ENCODE results near the gene ABCC3.

The ABCC3 gene

GRCh38 chr17:50651661-50652060 lies 17.0 kb downstream of the ABCC3 start:
- ATAC-seq (replicated peaks) = no peak
- H3K4me1 Mint-ChIP-seq (ENCODE audit: low read depth in 2 of 2) = no peaks in the 10 kb centered on the region
- no peak overlapping the region for H3K4me3 Mint-ChIP-seq
- no peak for DNase-seq
- H3K9me3 Mint-ChIP-seq = no peaks in the 10 kb centered on the region
- no peaks in the 10 kb centered on the region for H3K36me3 Mint-ChIP-seq (ENCODE audit: insufficient read depth)
- peaks cover 11 to 15% of the 10 kb centered on the region in 2 donors for H3K27me3 Mint-ChIP-seq
- no peak overlapping the region for H3K27ac Mint-ChIP-seq

GRCh38 chr17:50653738-50654137 lies 19.1 kb downstream of the ABCC3 start:
- ATAC-seq (replicated peaks) = no peak
- no peaks in the 10 kb centered on the region for H3K4me1 Mint-ChIP-seq (ENCODE audit: low read depth in 2 of 2)
- H3K27me3 Mint-ChIP-seq = peaks cover 4 to 19% of the 10 kb centered on the region in 2 donors
- no peak overlapping the region for H3K27ac Mint-ChIP-seq
- DNase-seq = no peak
- no peaks in the 10 kb centered on the region for H3K36me3 Mint-ChIP-seq (ENCODE audit: insufficient read depth)
- H3K9me3 Mint-ChIP-seq = no peaks in the 10 kb centered on the region
- no peak overlapping the region for H3K4me3 Mint-ChIP-seq

- no peak for ATAC-seq (replicated peaks)
- no peaks in the 10 kb centered on the region for H3K9me3 Mint-ChIP-seq
- no peak overlapping the region for H3K27ac Mint-ChIP-seq
- H3K27me3 Mint-ChIP-seq = peaks cover 11 to 36% of the 10 kb centered on the region in 2 donors
- H3K4me3 Mint-ChIP-seq = no peak overlapping the region
- H3K4me1 Mint-ChIP-seq (ENCODE audit: low read depth in 2 of 2) = peaks cover 0 to under 1% of the 10 kb centered on the region in 2 donors
- no peak for DNase-seq
- no peaks in the 10 kb centered on the region for H3K36me3 Mint-ChIP-seq (ENCODE audit: insufficient read depth)
These were observed 21.8 kb downstream of the ABCC3 start for GRCh38 chr17:50656509-50656908.

- H3K9me3 Mint-ChIP-seq = no peaks in the 10 kb centered on the region
- peaks cover 17 to 36% of the 10 kb centered on the region in 2 donors for H3K27me3 Mint-ChIP-seq
- DNase-seq = no peak
- H3K4me3 Mint-ChIP-seq = no peak overlapping the region
- H3K27ac Mint-ChIP-seq = no peak overlapping the region
- peaks cover 3% of the 10 kb centered on the region in 2 donors for H3K4me1 Mint-ChIP-seq (ENCODE audit: low read depth in 2 of 2)
- H3K36me3 Mint-ChIP-seq (ENCODE audit: insufficient read depth) = no peaks in the 10 kb centered on the region
- ATAC-seq (replicated peaks) = no peak
These were observed 22.4 kb downstream of the ABCC3 start for GRCh38 chr17:50657054-50657453.

GRCh38 chr17:50657627-50658026 lies 22.9 kb downstream of the ABCC3 start:
- Mint-ChIP-seq H3K27me3 (peaks cover 17 to 36% of the 10 kb centered on the region in 2 donors), H3K4me3 (no peak overlapping the region), H3K36me3 (ENCODE audit: insufficient read depth) (no peaks in the 10 kb centered on the region), H3K4me1 (ENCODE audit: low read depth in 2 of 2) (peaks cover 3% of the 10 kb centered on the region in 2 donors), H3K9me3 (no peaks in the 10 kb centered on the region), H3K27ac (no peak overlapping the region)
- no peak for DNase-seq
- no peak for ATAC-seq (replicated peaks)

GRCh38 chr17:50658616-50659015 lies 23.9 kb downstream of the ABCC3 start:
- DNase-seq (no peak), ATAC-seq (replicated peaks) (no peak)
- H3K4me1 Mint-ChIP-seq (ENCODE audit: low read depth in 2 of 2) = peaks cover 3% of the 10 kb centered on the region in 2 donors
- no peaks in the 10 kb centered on the region for H3K9me3 Mint-ChIP-seq
- H3K27ac Mint-ChIP-seq = no peak overlapping the region
- no peaks in the 10 kb centered on the region for H3K36me3 Mint-ChIP-seq (ENCODE audit: insufficient read depth)
- peaks cover 17 to 36% of the 10 kb centered on the region in 2 donors for H3K27me3 Mint-ChIP-seq
- H3K4me3 Mint-ChIP-seq = no peak overlapping the region

GRCh38 chr17:50659179-50659578 lies 24.5 kb downstream of the ABCC3 start:
- Mint-ChIP-seq H3K4me3 (no peak overlapping the region), H3K27ac (no peak overlapping the region), H3K4me1 (ENCODE audit: low read depth in 2 of 2) (peaks cover 3% of the 10 kb centered on the region in 2 donors), H3K9me3 (no peaks in the 10 kb centered on the region), H3K27me3 (peaks cover 17 to 36% of the 10 kb centered on the region in 2 donors), H3K36me3 (ENCODE audit: insufficient read depth) (no peaks in the 10 kb centered on the region)
- DNase-seq (no peak), ATAC-seq (replicated peaks) (no peak)

GRCh38 chr17:50660042-50660886 lies 25.6 kb downstream of the ABCC3 start:
- Mint-ChIP-seq H3K9me3 (no peaks in the 10 kb centered on the region), H3K4me3 (no peak overlapping the region), H3K36me3 (ENCODE audit: insufficient read depth) (no peaks in the 10 kb centered on the region), H3K27me3 (peaks cover 17 to 36% of the 10 kb centered on the region in 2 donors), H3K4me1 (ENCODE audit: low read depth in 2 of 2) (peaks cover 3% of the 10 kb centered on the region in 2 donors), H3K27ac (no peak overlapping the region)
- DNase-seq = no peak
- no peak for ATAC-seq (replicated peaks)

GRCh38 chr17:50660887-50661345 lies 26.2 kb downstream of the ABCC3 start:
- Mint-ChIP-seq H3K9me3 (no peaks in the 10 kb centered on the region), H3K27ac (no peak overlapping the region), H3K27me3 (peaks cover 17 to 36% of the 10 kb centered on the region in 2 donors), H3K4me3 (no peak overlapping the region), H3K4me1 (ENCODE audit: low read depth in 2 of 2) (peaks cover 3% of the 10 kb centered on the region in 2 donors), H3K36me3 (ENCODE audit: insufficient read depth) (no peaks in the 10 kb centered on the region)
- ATAC-seq (replicated peaks) (no peak), DNase-seq (no peak)

- ATAC-seq (replicated peaks) (no peak), DNase-seq (no peak)
- H3K4me3 Mint-ChIP-seq = no peak overlapping the region
- no peaks in the 10 kb centered on the region for H3K9me3 Mint-ChIP-seq
- H3K4me1 Mint-ChIP-seq (ENCODE audit: low read depth in 2 of 2) = peaks cover 3% of the 10 kb centered on the region in 2 donors
- no peaks in the 10 kb centered on the region for H3K36me3 Mint-ChIP-seq (ENCODE audit: insufficient read depth)
- peaks cover 17 to 36% of the 10 kb centered on the region in 2 donors for H3K27me3 Mint-ChIP-seq
- peak overlapping the region in 1 of 2 donors; percentile 41 for H3K27ac Mint-ChIP-seq
These were observed 26.7 kb downstream of the ABCC3 start for GRCh38 chr17:50661348-50661747.

GRCh38 chr17:50661795-50662391 lies 27.2 kb downstream of the ABCC3 start:
- Mint-ChIP-seq H3K4me3 (no peak overlapping the region), H3K9me3 (no peaks in the 10 kb centered on the region), H3K27me3 (peaks cover 17 to 35% of the 10 kb centered on the region in 2 donors), H3K36me3 (ENCODE audit: insufficient read depth) (no peaks in the 10 kb centered on the region), H3K27ac (peak overlapping the region in 1 of 2 donors; percentile 41), H3K4me1 (ENCODE audit: low read depth in 2 of 2) (peaks cover 3% of the 10 kb centered on the region in 2 donors)
- DNase-seq (no peak), ATAC-seq (replicated peaks) (no peak)

- DNase-seq = no peak
These were observed 28.0 kb downstream of the ABCC3 start for GRCh38 chr17:50662632-50663225.

GRCh38 chr17:50663812-50664374 lies 29.2 kb downstream of the ABCC3 start:
- H3K4me3 Mint-ChIP-seq = no peak overlapping the region
- no peak for DNase-seq
- peaks cover 13 to 15% of the 10 kb centered on the region in 2 donors for H3K27me3 Mint-ChIP-seq
- peaks cover 3% of the 10 kb centered on the region in 2 donors for H3K4me1 Mint-ChIP-seq (ENCODE audit: low read depth in 2 of 2)
- no peak overlapping the region for H3K27ac Mint-ChIP-seq
- no peaks in the 10 kb centered on the region for H3K36me3 Mint-ChIP-seq (ENCODE audit: insufficient read depth)
- no peaks in the 10 kb centered on the region for H3K9me3 Mint-ChIP-seq
- no peak for ATAC-seq (replicated peaks)

More at GRCh38 chr17:50662632-50663225, 28.0 kb downstream of the ABCC3 start:
- no peaks in the 10 kb centered on the region for H3K9me3 Mint-ChIP-seq
- no peaks in the 10 kb centered on the region for H3K36me3 Mint-ChIP-seq (ENCODE audit: insufficient read depth)
- peaks cover 3% of the 10 kb centered on the region in 2 donors for H3K4me1 Mint-ChIP-seq (ENCODE audit: low read depth in 2 of 2)
- ATAC-seq (replicated peaks) = no peak
- no peak overlapping the region for H3K4me3 Mint-ChIP-seq
- peaks cover 17 to 27% of the 10 kb centered on the region in 2 donors for H3K27me3 Mint-ChIP-seq
- H3K27ac Mint-ChIP-seq = peak overlapping the region; percentile 21 to 36

All from effector memory CD8-positive, alpha-beta T cell (primary cell).